NB4 (cell line): ENCODE data around the gene PLEKHM2.

Experiments used
- MYC ChIP-seq: IDR thresholded peaks from 2 replicates; pipeline ENCODE4 v1.6.1; 2011; ENCODE audit warnings: low read depth, low read length
- POLR2A ChIP-seq: IDR thresholded peaks from 2 replicates; pipeline ENCODE4 v1.6.1; 2011; ENCODE audit warnings: mild to moderate bottlenecking; ENCODE audit not compliant: insufficient read length; ENCODE audit errors: extremely low read depth
- TF ChIP-seq, protein P1 (sequence below): IDR thresholded peaks from 2 replicates; pipeline ENCODE4 v1.6.1; 2011; ENCODE audit warnings: low read depth, low read length
- TF ChIP-seq, protein P2 (sequence below): IDR thresholded peaks from one replicate; pipeline ENCODE4 v1.5.1; 2012; ENCODE audit warnings: low read depth, low read length

DNA sequence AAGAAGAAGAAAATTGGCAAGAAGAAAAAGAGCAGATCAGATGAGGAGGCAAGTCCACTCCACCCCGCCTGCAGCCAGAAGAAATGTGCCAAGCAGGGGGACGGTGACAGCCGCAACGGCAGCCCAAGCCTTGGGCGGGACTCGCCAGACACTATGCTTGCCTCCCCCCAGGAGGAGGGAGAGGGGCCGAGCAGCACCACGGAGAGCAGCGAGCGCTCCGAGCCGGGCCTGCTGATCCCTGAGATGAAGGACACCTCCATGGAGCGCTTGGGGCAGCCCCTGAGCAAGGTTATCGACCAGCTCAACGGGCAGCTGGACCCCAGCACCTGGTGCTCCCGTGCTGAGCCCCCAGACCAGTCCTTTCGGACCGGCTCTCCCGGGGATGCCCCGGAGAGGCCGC lies 42.9 kb downstream of the PLEKHM2 start:
- TF ChIP-seq, protein P1, sequence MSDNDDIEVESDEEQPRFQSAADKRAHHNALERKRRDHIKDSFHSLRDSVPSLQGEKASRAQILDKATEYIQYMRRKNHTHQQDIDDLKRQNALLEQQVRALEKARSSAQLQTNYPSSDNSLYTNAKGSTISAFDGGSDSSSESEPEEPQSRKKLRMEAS = no peak
- TF ChIP-seq, protein P2, sequence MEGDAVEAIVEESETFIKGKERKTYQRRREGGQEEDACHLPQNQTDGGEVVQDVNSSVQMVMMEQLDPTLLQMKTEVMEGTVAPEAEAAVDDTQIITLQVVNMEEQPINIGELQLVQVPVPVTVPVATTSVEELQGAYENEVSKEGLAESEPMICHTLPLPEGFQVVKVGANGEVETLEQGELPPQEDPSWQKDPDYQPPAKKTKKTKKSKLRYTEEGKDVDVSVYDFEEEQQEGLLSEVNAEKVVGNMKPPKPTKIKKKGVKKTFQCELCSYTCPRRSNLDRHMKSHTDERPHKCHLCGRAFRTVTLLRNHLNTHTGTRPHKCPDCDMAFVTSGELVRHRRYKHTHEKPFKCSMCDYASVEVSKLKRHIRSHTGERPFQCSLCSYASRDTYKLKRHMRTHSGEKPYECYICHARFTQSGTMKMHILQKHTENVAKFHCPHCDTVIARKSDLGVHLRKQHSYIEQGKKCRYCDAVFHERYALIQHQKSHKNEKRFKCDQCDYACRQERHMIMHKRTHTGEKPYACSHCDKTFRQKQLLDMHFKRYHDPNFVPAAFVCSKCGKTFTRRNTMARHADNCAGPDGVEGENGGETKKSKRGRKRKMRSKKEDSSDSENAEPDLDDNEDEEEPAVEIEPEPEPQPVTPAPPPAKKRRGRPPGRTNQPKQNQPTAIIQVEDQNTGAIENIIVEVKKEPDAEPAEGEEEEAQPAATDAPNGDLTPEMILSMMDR = no peak
- TF ChIP-seq POLR2A (no peak), MYC (no peak)
